C4-2B (cell line): ENCODE data around the gene SSBP3.

ENCODE experiments used
- ZFX ChIP-seq: fragments of 450-650 bp; IDR thresholded peaks from 2 replicates; pipeline ENCODE4 v1.6.1; 2017
- TF ChIP-seq, protein P1 (sequence below): fragments of 450-650 bp; conservative IDR thresholded peaks from 2 replicates; pipeline ENCODE4 v1.5.1; 2017; ENCODE audit warnings: mild to moderate bottlenecking

DNA sequence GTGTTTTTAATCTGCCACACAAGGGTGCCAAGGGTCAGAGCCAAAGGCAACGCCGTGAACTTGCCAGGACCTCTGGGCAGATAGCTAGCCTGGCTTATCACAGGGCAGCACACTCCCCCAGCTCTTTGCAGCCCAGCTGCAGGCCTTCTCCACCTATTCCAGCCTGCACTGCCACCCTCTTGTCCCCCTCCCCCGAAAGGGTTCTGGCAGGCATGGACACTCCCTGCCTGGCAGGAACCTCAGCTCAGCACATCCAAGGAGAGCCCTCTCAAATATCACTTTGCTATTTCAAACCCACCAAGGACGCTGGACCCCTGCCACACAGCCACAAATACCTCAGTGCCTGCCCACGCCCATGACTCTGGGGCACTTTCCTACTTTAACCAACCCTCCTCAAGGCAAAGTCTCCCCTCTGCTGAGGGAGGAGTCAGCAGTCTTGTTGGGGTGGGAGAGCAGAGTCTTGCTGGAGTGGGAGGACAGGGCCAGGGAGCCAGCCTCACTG lies 9.1 kb downstream of the SSBP3 start:
- TF ChIP-seq, protein P1, sequence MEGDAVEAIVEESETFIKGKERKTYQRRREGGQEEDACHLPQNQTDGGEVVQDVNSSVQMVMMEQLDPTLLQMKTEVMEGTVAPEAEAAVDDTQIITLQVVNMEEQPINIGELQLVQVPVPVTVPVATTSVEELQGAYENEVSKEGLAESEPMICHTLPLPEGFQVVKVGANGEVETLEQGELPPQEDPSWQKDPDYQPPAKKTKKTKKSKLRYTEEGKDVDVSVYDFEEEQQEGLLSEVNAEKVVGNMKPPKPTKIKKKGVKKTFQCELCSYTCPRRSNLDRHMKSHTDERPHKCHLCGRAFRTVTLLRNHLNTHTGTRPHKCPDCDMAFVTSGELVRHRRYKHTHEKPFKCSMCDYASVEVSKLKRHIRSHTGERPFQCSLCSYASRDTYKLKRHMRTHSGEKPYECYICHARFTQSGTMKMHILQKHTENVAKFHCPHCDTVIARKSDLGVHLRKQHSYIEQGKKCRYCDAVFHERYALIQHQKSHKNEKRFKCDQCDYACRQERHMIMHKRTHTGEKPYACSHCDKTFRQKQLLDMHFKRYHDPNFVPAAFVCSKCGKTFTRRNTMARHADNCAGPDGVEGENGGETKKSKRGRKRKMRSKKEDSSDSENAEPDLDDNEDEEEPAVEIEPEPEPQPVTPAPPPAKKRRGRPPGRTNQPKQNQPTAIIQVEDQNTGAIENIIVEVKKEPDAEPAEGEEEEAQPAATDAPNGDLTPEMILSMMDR: no peak
- no peak for TF ChIP-seq ZFX
